Trophoblast cell (in vitro differentiated cells and primary cell): ENCODE data around the gene SLC35E3.

ENCODE experiments used
- DNase-seq, 2 donors: peaks; one replicate each; pipeline ENCODE4 v3.0.0-alpha.2; 2016
- H2AFZ ChIP-seq: 2 replicates; pipeline ENCODE4 v1.6.1; 2013; ENCODE audit warnings: low read length, moderate library complexity, mild to moderate bottlenecking; ENCODE audit not compliant: insufficient read depth, poor library complexity
- H2AK5ac ChIP-seq: 2 replicates; pipeline ENCODE4 v1.6.1; 2013; ENCODE audit warnings: mild to moderate bottlenecking, low read length
- H2BK120ac ChIP-seq: 2 replicates; pipeline ENCODE4 v1.6.1; 2013; ENCODE audit warnings: low read length, mild to moderate bottlenecking, moderate library complexity; ENCODE audit not compliant: insufficient read depth, poor library complexity
- H2BK12ac ChIP-seq: 2 replicates; pipeline ENCODE4 v1.6.1; 2013; ENCODE audit warnings: mild to moderate bottlenecking, low read length, moderate library complexity
- H2BK5ac ChIP-seq: 2 replicates; pipeline ENCODE4 v1.6.1; 2013; ENCODE audit warnings: low read length, low read depth, moderate library complexity, mild to moderate bottlenecking; ENCODE audit not compliant: poor library complexity
- H3K14ac ChIP-seq: 2 replicates; pipeline ENCODE4 v1.6.1; 2013; ENCODE audit warnings: mild to moderate bottlenecking, low read length
- H3K18ac ChIP-seq: 2 replicates; pipeline ENCODE4 v1.6.1; 2013; ENCODE audit warnings: mild to moderate bottlenecking, low read length
- H3K23ac ChIP-seq: 2 replicates; pipeline ENCODE4 v1.6.1; 2013; ENCODE audit warnings: low read length
- H3K27ac ChIP-seq: 2 replicates; pipeline ENCODE4 v1.5.1; 2013; ENCODE audit warnings: low read depth, mild to moderate bottlenecking, inconsistent platforms, low read length, moderate library complexity
- H3K27me3 ChIP-seq: 2 replicates; pipeline ENCODE4 v1.6.1; 2013; ENCODE audit warnings: inconsistent platforms, mild to moderate bottlenecking, low read length, moderate library complexity; ENCODE audit not compliant: insufficient read depth
- H3K36me3 ChIP-seq, 2 experiments: 1 replicate in 1 of 2; 2 replicates in 1 of 2; pipeline ENCODE4 v1.6.1; 2013; ENCODE audit warnings: low read length in 2 of 2, mild to moderate bottlenecking in 2 of 2, moderate library complexity in 1 of 2; ENCODE audit not compliant: insufficient read depth in 2 of 2, control insufficient read depth in 1 of 2
- H3K4ac ChIP-seq: 2 replicates; pipeline ENCODE4 v1.6.1; 2013; ENCODE audit warnings: low read depth, mild to moderate bottlenecking, low read length, moderate library complexity
- H3K4me1 ChIP-seq, 2 experiments: 1 replicate in 1 of 2; 2 replicates in 1 of 2; pipeline ENCODE4 v1.6.1; 2013; ENCODE audit warnings: low read length in 2 of 2, mild to moderate bottlenecking in 2 of 2, moderate library complexity in 1 of 2; ENCODE audit not compliant: insufficient read depth in 2 of 2, control insufficient read depth in 1 of 2
- H3K4me2 ChIP-seq: 2 replicates; pipeline ENCODE4 v1.6.1; 2013; ENCODE audit warnings: inconsistent platforms, mild to moderate bottlenecking, low read length, moderate library complexity
- H3K4me3 ChIP-seq: 2 replicates; pipeline ENCODE4 v1.5.1; 2013; ENCODE audit warnings: mild to moderate bottlenecking, low read depth, low read length, inconsistent platforms
- H3K79me1 ChIP-seq: one replicate; pipeline ENCODE4 v1.6.1; 2013; ENCODE audit warnings: low read length
- H3K79me2 ChIP-seq: 2 replicates; pipeline ENCODE4 v1.6.1; 2013; ENCODE audit warnings: low read length, mild to moderate bottlenecking; ENCODE audit not compliant: control insufficient read depth, insufficient read depth, poor library complexity
- H3K9ac ChIP-seq: 2 replicates; pipeline ENCODE4 v1.6.1; 2013; ENCODE audit warnings: mild to moderate bottlenecking, low read length
- H3K9me3 ChIP-seq: 2 replicates; pipeline ENCODE4 v1.6.1; 2013; ENCODE audit warnings: low read depth, mild to moderate bottlenecking, control low read depth, inconsistent platforms, low read length; ENCODE audit not compliant: insufficient read depth
- H4K12ac ChIP-seq: 2 replicates; pipeline ENCODE4 v1.6.1; 2013; ENCODE audit warnings: low read depth, mild to moderate bottlenecking, low read length, moderate library complexity
- H4K8ac ChIP-seq: 2 replicates; pipeline ENCODE4 v1.6.1; 2013; ENCODE audit warnings: low read depth, mild to moderate bottlenecking, low read length, moderate library complexity
- H4K91ac ChIP-seq: one replicate; pipeline ENCODE4 v1.6.1; 2013; ENCODE audit warnings: low read depth, mild to moderate bottlenecking, low read length, moderate library complexity
- WGBS: extraction: QIAGEN DNeasy Blood & Tissue Kit; methylation state at CpG from one replicate; pipeline ENCODE4 v1.1.7; 2013; ENCODE audit warnings: missing lambda C conversion rate; ENCODE audit not compliant: insufficient read length, insufficient coverage; ENCODE audit errors: extremely low coverage; 5-methylcytosine and 5-hydroxymethylcytosine counted together

Gene SLC35E3

DNA sequence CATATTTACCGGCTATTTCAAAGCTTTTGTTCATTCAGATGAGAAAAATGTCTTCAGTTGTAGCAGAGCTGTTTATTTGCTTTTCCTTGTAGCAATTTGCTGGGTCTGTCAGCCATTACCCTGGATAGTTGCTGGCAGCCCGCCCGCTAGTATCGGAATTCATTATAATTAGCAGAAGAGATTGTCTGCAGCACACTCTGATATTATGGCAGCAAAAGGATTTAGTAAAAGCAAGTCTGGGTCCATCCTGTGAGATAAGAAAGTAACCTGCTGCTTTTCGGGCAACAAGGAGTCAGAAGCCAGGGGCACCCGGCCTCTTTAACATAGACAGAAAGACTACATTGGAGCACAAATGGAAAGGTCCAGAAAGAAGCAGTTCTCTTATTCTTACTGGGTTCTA, 6.1 kb upstream of the SLC35E3 start:
- H4K8ac ChIP-seq: no peak overlapping the region
- no CpG with 5 or more reads among the region's 6 CpGs for WGBS

DNA sequence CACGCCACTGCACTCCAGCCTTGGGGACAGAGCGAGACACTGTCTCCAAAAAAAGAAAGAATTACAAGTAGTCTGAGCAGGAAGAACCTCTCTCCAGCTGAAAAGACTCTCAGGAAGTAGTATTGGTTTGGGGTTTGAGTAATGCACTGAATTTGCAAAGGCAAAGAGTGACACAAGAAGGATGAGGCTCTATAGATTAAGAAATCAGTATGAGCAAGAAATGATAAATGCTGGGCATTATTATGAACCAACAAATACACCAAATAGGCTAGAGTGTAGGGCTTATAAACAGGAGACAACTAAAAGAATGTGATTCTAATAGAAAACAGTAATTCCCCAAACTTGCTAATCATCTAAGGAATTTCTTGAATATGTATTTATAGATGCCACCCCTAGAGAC, 2.6 kb upstream of the SLC35E3 start:
- Histone ChIP-seq H3K9ac (no peak overlapping the region), H3K9me3 (no peaks in the 10 kb centered on the region), H2BK120ac (no peak overlapping the region), H2AFZ (no peak overlapping the region), H2BK12ac (no peak overlapping the region), H3K4me2 (no peak overlapping the region), H3K23ac (no peak overlapping the region), H3K27ac (no peak overlapping the region), H2BK5ac (no peak overlapping the region), H3K27me3 (no peaks in the 10 kb centered on the region), H3K18ac (no peak overlapping the region), H3K14ac (no peak overlapping the region), H4K8ac (no peak overlapping the region), H4K91ac (no peak overlapping the region), H3K4me3 (no peak overlapping the region), H4K12ac (no peak overlapping the region), H3K4me1 (no peaks in the 10 kb centered on the region), H3K79me2 (no peaks in the 10 kb centered on the region), H3K4ac (no peak overlapping the region), H2AK5ac (no peak overlapping the region), H3K36me3 (peaks cover 7 to 9% of the 10 kb centered on the region in 2 experiments), H3K79me1 (peaks cover 7% of the 10 kb centered on the region)
- no peak for DNase-seq
- WGBS: no CpG with 5 or more reads among the region's 2 CpGs

More for the DNA sequence above, 6.1 kb upstream of the SLC35E3 start:
- no peak overlapping the region for H2AK5ac ChIP-seq
- no peak overlapping the region for H2BK5ac ChIP-seq
- H3K18ac ChIP-seq: no peak overlapping the region
- H3K4me2 ChIP-seq: no peak overlapping the region
- H4K91ac ChIP-seq: no peak overlapping the region
- H3K79me2 ChIP-seq: no peaks in the 10 kb centered on the region
- no peak overlapping the region for H3K14ac ChIP-seq
- no peak overlapping the region for H3K27ac ChIP-seq
- H3K27me3 ChIP-seq: no peaks in the 10 kb centered on the region
- H3K4me3 ChIP-seq: no peak overlapping the region
- no peaks in the 10 kb centered on the region for H3K79me1 ChIP-seq
- H3K9ac ChIP-seq: no peak overlapping the region
- no peaks in the 10 kb centered on the region for H3K9me3 ChIP-seq
- no peak overlapping the region for H3K4ac ChIP-seq
- H2BK12ac ChIP-seq: no peak overlapping the region
- H3K4me1 ChIP-seq: no peaks in the 10 kb centered on the region
- peaks cover 11 to 17% of the 10 kb centered on the region in 2 experiments for H3K36me3 ChIP-seq
- H2BK120ac ChIP-seq: no peak overlapping the region
- H3K23ac ChIP-seq: no peak overlapping the region
- H4K12ac ChIP-seq: no peak overlapping the region
- no peak overlapping the region for H2AFZ ChIP-seq
- no peak for DNase-seq

DNA sequence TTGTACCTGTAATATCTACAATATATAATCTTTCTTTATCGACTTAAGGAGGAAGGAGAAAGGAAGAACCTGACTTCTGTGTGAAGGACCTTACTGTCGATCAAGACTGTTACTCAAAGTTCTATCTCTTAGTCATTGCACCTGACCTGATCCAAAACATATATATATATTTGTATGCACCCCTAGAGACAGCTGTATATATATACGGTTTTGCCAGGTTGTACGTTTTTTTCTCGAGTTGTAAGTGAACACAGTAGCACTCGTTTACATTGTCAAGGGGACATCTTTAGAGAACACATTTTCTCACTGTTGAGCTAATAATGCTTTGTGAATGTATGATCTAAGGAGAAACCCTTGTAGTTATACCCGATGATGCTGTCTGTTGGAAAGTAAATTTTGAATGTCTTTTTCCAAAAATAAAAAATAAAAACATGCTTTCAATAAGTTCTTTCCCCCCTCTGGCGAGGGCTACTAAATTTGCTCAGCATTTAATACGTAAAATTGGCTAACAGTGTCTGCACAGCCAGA, 536 bp upstream of the SLC35E3 start:
- no peak overlapping the region for H3K4ac ChIP-seq
- no peak overlapping the region for H3K27ac ChIP-seq
- peak overlapping the region; percentile 68 for H4K8ac ChIP-seq
- H4K91ac ChIP-seq: no peak overlapping the region
- H3K79me2 ChIP-seq: no peaks in the 10 kb centered on the region
- H2BK12ac ChIP-seq: no peak overlapping the region
- H3K9me3 ChIP-seq: no peaks in the 10 kb centered on the region
- H3K14ac ChIP-seq: no peak overlapping the region
- H2AK5ac ChIP-seq: no peak overlapping the region
- H2BK120ac ChIP-seq: no peak overlapping the region
- DNase-seq: no peak
- no peak overlapping the region for H2BK5ac ChIP-seq
- H3K23ac ChIP-seq: no peak overlapping the region
- H4K12ac ChIP-seq: no peak overlapping the region
- peaks cover 4 to 5% of the 10 kb centered on the region in 2 experiments for H3K36me3 ChIP-seq
- H3K27me3 ChIP-seq: no peaks in the 10 kb centered on the region
- WGBS: no CpG with 5 or more reads among the region's 9 CpGs
- no peak overlapping the region for H2AFZ ChIP-seq
- no peaks in the 10 kb centered on the region for H3K4me1 ChIP-seq
- H3K9ac ChIP-seq: peak overlapping the region; percentile 67
- peaks cover 7% of the 10 kb centered on the region for H3K79me1 ChIP-seq
- H3K4me2 ChIP-seq: peak overlapping the region; percentile 89
- no peak overlapping the region for H3K4me3 ChIP-seq
- no peak overlapping the region for H3K18ac ChIP-seq

GRCh38 chr12:68746572-68747180, 700 bp downstream of the SLC35E3 start:
- Histone ChIP-seq H3K9ac (peak overlapping the region; percentile 79), H2AFZ (peak overlapping the region; percentile 52), H3K14ac (peak overlapping the region; percentile 35)

More at GRCh38 chr12:68746572-68747180, 700 bp downstream of the SLC35E3 start:
- no peak overlapping the region for H2BK12ac ChIP-seq
- H3K27me3 ChIP-seq: no peaks in the 10 kb centered on the region
- H3K36me3 ChIP-seq: peaks cover 4 to 5% of the 10 kb centered on the region in 2 experiments
- H3K4me1 ChIP-seq: no peaks in the 10 kb centered on the region
- no peaks in the 10 kb centered on the region for H3K79me2 ChIP-seq
- H3K9me3 ChIP-seq: no peaks in the 10 kb centered on the region
- peaks cover 7% of the 10 kb centered on the region for H3K79me1 ChIP-seq
- peak overlapping the region; percentile 67 for H4K12ac ChIP-seq
- DNase-seq: peak; percentile 68 to 78
- H3K18ac ChIP-seq: peak overlapping the region; percentile 36
- peak overlapping the region; percentile 30 for H3K27ac ChIP-seq
- H3K4me2 ChIP-seq: peak overlapping the region; percentile 89
- H2BK5ac ChIP-seq: no peak overlapping the region
- H3K23ac ChIP-seq: no peak overlapping the region
- H4K8ac ChIP-seq: peak overlapping the region; percentile 62
- peak overlapping the region; percentile 86 for H3K4me3 ChIP-seq
- no peak overlapping the region for H3K4ac ChIP-seq
- no peak overlapping the region for H2BK120ac ChIP-seq
- no peak overlapping the region for H2AK5ac ChIP-seq
- WGBS: no CpG with 5 or more reads among the region's 15 CpGs
- peak overlapping the region; percentile 21 for H4K91ac ChIP-seq
